H1 (cell line): Measurements from ENCODE around the gene ILK. TPM values are rescaled to one million over a fixed set of nuclear protein-coding genes. Genes with fewer than 3 reads are reported as not detected.
A peak's percentile ranks its signal among the peaks of the same experiment; 100 is the strongest.

Experiments used
- GTF2F1 ChIP-seq: IDR thresholded peaks from 2 replicates; pipeline ENCODE4 v1.6.1; 2012; ENCODE audit warnings: low read depth, low read length, improper control_type of control experiment, borderline replicate concordance
- NANOG ChIP-seq: IDR thresholded peaks from 2 replicates; pipeline ENCODE4 v1.6.1; 2011; ENCODE audit warnings: low read length, low read depth, mild to moderate bottlenecking, inconsistent platforms; ENCODE audit not compliant: insufficient read depth, poor library complexity, severe bottlenecking
- PHF8 ChIP-seq: fragments of 200-600 bp; sonication (generic); conservative IDR thresholded peaks from 2 replicates; pipeline ENCODE4 v1.7.1; 2012; ENCODE audit warnings: low read depth, mild to moderate bottlenecking, inconsistent platforms, low read length, moderate library complexity
- POLR2AphosphoS5 ChIP-seq: IDR thresholded peaks from 2 replicates; pipeline ENCODE4 v1.6.1; 2011; ENCODE audit warnings: low read depth, low read length
- RBBP5 ChIP-seq: IDR thresholded peaks from 2 replicates; pipeline ENCODE4 v1.7.1; 2012; ENCODE audit warnings: low read depth, mild to moderate bottlenecking, inconsistent platforms, low read length, moderate library complexity, borderline replicate concordance
- SAP30 ChIP-seq: fragments of 300-600 bp; sonication (generic); IDR thresholded peaks from 2 replicates; pipeline ENCODE4 v1.7.1; 2012; ENCODE audit warnings: low read length, moderate library complexity, mild to moderate bottlenecking, inconsistent platforms; ENCODE audit not compliant: insufficient read depth, insufficient replicate concordance
- SIN3A ChIP-seq, 2 experiments: IDR thresholded peaks in 1 of 2; conservative IDR thresholded peaks in 1 of 2; 2 replicates each; pipeline ENCODE4 v1.6.1; 2011 to 2012; ENCODE audit warnings: low read length in 2 of 2, improper control_type of control experiment in 1 of 2, low read depth in 1 of 2, mild to moderate bottlenecking in 1 of 2
- SIRT6 ChIP-seq: IDR thresholded peaks from one replicate; pipeline ENCODE4 v1.7.1; 2012; ENCODE audit warnings: low read length, inconsistent platforms
- SP2 ChIP-seq: IDR thresholded peaks from 2 replicates; pipeline ENCODE4 v1.6.1; 2012; ENCODE audit warnings: mild to moderate bottlenecking, low read length, inconsistent platforms
- polyA plus RNA-seq, 7 experiments: library from polyadenylated mRNA; depleted of rRNA in 3 of 7; stranded (reverse) in 5 of 7; unstranded in 2 of 7; fragments of >200 nt in 5 of 7; fragments of 200-250 nt in 2 of 7; gene quantifications; 1 replicate in 5 of 7; 2 replicates in 1 of 7; 4 replicates in 1 of 7; pipeline versions ENCODE4 v1.2.1 to v1.2.3, GENCODE V29; 2011 to 2013; ENCODE audit warnings: missing spikeins in 2 of 7, mixed read lengths in 2 of 7
- total RNA-seq: library from RNA; stranded (reverse); fragmentation: NEBNext Ultra II Directional; extraction: Animal tissue kit (Norgen Biotek cat#: 25700); gene quantifications from 2 replicates; pipeline ENCODE4 v1.2.1, GENCODE V29; 2021
- TF ChIP-seq, protein P1 (sequence below): fragments of 300-600 bp; sonication (generic); IDR thresholded peaks from 2 replicates; pipeline ENCODE4 v1.7.1; 2012; ENCODE audit warnings: low read length, moderate library complexity, mild to moderate bottlenecking, inconsistent platforms; ENCODE audit not compliant: insufficient replicate concordance

Gene ILK
- total and polyA plus RNA-seq, 2 of the 8 experiments (the other 6 are each of a cell fraction or from before 2014, with no cell fraction given), result 91.4 to 132 TPM

DNA sequence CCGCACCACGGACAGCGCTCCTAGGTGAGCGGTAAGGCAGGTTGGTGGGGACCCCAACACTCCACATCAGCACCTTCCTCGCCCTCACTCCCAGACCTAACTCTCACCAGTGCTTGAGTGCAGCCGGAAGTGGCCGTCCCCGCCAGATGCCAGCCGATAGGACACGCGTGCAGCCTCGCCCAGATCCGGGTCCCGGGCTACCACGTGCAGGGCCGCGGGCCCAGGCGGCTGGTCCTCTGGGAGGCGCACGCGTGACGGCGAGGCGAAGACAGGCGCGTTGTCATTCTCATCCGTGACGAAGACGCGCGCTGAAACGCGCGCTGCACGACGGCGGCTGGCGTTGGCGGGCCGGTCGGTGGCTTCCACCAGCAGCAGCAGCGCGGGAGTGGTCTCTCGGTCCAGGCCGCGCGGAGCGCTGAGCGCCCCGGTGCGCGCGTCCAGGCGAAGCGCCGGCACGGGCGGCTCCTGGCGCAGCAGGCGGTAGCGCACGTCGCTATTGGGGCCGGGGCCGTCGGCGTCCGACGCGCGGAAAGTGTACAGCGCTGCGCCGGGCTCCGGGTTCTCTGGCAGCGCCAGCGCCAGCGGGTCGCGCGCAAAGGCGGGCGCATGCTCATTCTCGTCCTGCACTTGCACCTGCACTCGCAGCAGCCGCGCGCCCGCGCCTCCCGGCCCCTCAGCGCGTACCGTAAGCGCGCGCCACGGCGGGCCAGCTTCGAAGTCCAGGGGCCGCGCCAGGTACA, 26.5 kb downstream of the ILK start (continued):
- TF ChIP-seq, protein P1, sequence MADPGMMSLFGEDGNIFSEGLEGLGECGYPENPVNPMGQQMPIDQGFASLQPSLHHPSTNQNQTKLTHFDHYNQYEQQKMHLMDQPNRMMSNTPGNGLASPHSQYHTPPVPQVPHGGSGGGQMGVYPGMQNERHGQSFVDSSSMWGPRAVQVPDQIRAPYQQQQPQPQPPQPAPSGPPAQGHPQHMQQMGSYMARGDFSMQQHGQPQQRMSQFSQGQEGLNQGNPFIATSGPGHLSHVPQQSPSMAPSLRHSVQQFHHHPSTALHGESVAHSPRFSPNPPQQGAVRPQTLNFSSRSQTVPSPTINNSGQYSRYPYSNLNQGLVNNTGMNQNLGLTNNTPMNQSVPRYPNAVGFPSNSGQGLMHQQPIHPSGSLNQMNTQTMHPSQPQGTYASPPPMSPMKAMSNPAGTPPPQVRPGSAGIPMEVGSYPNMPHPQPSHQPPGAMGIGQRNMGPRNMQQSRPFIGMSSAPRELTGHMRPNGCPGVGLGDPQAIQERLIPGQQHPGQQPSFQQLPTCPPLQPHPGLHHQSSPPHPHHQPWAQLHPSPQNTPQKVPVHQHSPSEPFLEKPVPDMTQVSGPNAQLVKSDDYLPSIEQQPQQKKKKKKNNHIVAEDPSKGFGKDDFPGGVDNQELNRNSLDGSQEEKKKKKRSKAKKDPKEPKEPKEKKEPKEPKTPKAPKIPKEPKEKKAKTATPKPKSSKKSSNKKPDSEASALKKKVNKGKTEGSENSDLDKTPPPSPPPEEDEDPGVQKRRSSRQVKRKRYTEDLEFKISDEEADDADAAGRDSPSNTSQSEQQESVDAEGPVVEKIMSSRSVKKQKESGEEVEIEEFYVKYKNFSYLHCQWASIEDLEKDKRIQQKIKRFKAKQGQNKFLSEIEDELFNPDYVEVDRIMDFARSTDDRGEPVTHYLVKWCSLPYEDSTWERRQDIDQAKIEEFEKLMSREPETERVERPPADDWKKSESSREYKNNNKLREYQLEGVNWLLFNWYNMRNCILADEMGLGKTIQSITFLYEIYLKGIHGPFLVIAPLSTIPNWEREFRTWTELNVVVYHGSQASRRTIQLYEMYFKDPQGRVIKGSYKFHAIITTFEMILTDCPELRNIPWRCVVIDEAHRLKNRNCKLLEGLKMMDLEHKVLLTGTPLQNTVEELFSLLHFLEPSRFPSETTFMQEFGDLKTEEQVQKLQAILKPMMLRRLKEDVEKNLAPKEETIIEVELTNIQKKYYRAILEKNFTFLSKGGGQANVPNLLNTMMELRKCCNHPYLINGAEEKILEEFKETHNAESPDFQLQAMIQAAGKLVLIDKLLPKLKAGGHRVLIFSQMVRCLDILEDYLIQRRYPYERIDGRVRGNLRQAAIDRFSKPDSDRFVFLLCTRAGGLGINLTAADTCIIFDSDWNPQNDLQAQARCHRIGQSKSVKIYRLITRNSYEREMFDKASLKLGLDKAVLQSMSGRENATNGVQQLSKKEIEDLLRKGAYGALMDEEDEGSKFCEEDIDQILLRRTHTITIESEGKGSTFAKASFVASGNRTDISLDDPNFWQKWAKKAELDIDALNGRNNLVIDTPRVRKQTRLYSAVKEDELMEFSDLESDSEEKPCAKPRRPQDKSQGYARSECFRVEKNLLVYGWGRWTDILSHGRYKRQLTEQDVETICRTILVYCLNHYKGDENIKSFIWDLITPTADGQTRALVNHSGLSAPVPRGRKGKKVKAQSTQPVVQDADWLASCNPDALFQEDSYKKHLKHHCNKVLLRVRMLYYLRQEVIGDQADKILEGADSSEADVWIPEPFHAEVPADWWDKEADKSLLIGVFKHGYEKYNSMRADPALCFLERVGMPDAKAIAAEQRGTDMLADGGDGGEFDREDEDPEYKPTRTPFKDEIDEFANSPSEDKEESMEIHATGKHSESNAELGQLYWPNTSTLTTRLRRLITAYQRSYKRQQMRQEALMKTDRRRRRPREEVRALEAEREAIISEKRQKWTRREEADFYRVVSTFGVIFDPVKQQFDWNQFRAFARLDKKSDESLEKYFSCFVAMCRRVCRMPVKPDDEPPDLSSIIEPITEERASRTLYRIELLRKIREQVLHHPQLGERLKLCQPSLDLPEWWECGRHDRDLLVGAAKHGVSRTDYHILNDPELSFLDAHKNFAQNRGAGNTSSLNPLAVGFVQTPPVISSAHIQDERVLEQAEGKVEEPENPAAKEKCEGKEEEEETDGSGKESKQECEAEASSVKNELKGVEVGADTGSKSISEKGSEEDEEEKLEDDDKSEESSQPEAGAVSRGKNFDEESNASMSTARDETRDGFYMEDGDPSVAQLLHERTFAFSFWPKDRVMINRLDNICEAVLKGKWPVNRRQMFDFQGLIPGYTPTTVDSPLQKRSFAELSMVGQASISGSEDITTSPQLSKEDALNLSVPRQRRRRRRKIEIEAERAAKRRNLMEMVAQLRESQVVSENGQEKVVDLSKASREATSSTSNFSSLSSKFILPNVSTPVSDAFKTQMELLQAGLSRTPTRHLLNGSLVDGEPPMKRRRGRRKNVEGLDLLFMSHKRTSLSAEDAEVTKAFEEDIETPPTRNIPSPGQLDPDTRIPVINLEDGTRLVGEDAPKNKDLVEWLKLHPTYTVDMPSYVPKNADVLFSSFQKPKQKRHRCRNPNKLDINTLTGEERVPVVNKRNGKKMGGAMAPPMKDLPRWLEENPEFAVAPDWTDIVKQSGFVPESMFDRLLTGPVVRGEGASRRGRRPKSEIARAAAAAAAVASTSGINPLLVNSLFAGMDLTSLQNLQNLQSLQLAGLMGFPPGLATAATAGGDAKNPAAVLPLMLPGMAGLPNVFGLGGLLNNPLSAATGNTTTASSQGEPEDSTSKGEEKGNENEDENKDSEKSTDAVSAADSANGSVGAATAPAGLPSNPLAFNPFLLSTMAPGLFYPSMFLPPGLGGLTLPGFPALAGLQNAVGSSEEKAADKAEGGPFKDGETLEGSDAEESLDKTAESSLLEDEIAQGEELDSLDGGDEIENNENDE, result no peak
- TF ChIP-seq POLR2AphosphoS5 (no peak), RBBP5 (no peak), PHF8 (no peak), GTF2F1 (peak; percentile 25; the same call in 1 of the 2 replicates), NANOG (no peak), SIRT6 (no peak), SIN3A (conservative IDR thresholded peaks at IDR 0.05 in 1 of 2, IDR thresholded peaks at IDR 0.05 in 1 of 2; ENCODE audit: low read depth in 1 of 2, low read length in 2 of 2) (peak in 1 of 2 experiments; percentile 66; a peak in 2 of 4 replicates), SP2 (no peak), SAP30 (no peak)
